ENCODE measurements around the gene EXOC4. TPM values are rescaled to one million over a fixed set of nuclear protein-coding genes. Genes with fewer than 3 reads are reported as not detected.
"Not testable (repeated sequence)": the region's sequence is repeated elsewhere in the genome, so short reads cannot be mapped to it uniquely, and the experiment has no call there.

The EXOC4 gene
- total RNA-seq (ENCODE audit: unreplicated experiment) = 94.0 TPM
- long read RNA-seq, full-length matches to known transcripts = 4 of 13 reads
- long read RNA-seq, partial matches to known transcripts = 8 of 13 reads
- long read RNA-seq, other reads (novel, unspliced or antisense) = 1 of 13 reads

GRCh38 chr7:133252858-133253518, at the start of gene EXOC4:
Gene EXOC4, plus strand, starts transcription at chr7:133253078.
- Mint-ChIP-seq H3K27me3 (ENCODE audit: unreplicated experiment) (peaks cover 5% of the 10 kb centered on the region), H3K27ac (ENCODE audit: unreplicated experiment) (peak within 1 kb of the TSS; percentile 97), H3K9me3 (ENCODE audit: unreplicated experiment) (no peaks in the 10 kb centered on the region), H3K4me1 (ENCODE audit: unreplicated experiment) (peaks cover 22% of the 10 kb centered on the region), H3K4me3 (ENCODE audit: unreplicated experiment) (peak within 1 kb of the TSS; percentile 95), H3K36me3 (ENCODE audit: low read depth, unreplicated experiment) (no peaks in the 10 kb centered on the region)
- peak; percentile 90 for DNase-seq (ENCODE audit: low spot score)
- TF ChIP-seq CTCF (IDR thresholded peaks at IDR 0.05; ENCODE audit: unreplicated experiment) = no peak

- no peaks in the 10 kb centered on the region for H3K36me3 Mint-ChIP-seq (ENCODE audit: low read depth, unreplicated experiment)
- no peaks in the 10 kb centered on the region for H3K4me1 Mint-ChIP-seq (ENCODE audit: unreplicated experiment)
- H3K9me3 Mint-ChIP-seq (ENCODE audit: unreplicated experiment) = no peaks in the 10 kb centered on the region
- no peak for DNase-seq (ENCODE audit: low spot score)
- no peak for TF ChIP-seq CTCF (IDR thresholded peaks at IDR 0.05; ENCODE audit: unreplicated experiment)
- H3K27me3 Mint-ChIP-seq (ENCODE audit: unreplicated experiment) = peaks cover 2% of the 10 kb centered on the region
- H3K27ac Mint-ChIP-seq (ENCODE audit: unreplicated experiment) = no peak overlapping the region
- H3K4me3 Mint-ChIP-seq (ENCODE audit: unreplicated experiment) = no peak overlapping the region
These were observed 49.4 kb upstream of the EXOC4 start for GRCh38 chr7:133203490-133203889.

GRCh38 chr7:133207687-133208086, 45.2 kb upstream of the EXOC4 start:
- Mint-ChIP-seq H3K27me3 (ENCODE audit: unreplicated experiment) (peaks cover 2% of the 10 kb centered on the region), H3K4me1 (ENCODE audit: unreplicated experiment) (no peaks in the 10 kb centered on the region), H3K27ac (ENCODE audit: unreplicated experiment) (no peak overlapping the region), H3K36me3 (ENCODE audit: low read depth, unreplicated experiment) (no peaks in the 10 kb centered on the region), H3K9me3 (ENCODE audit: unreplicated experiment) (no peaks in the 10 kb centered on the region), H3K4me3 (ENCODE audit: unreplicated experiment) (no peak overlapping the region)
- TF ChIP-seq CTCF (IDR thresholded peaks at IDR 0.05; ENCODE audit: unreplicated experiment) = no peak
- no peak for DNase-seq (ENCODE audit: low spot score)

GRCh38 chr7:133210817-133211216, 42.1 kb upstream of the EXOC4 start:
- not testable (repeated sequence) for H3K9me3 Mint-ChIP-seq (ENCODE audit: unreplicated experiment); H3K36me3 Mint-ChIP-seq (ENCODE audit: low read depth, unreplicated experiment); H3K4me1 Mint-ChIP-seq (ENCODE audit: unreplicated experiment); H3K4me3 Mint-ChIP-seq (ENCODE audit: unreplicated experiment); DNase-seq (ENCODE audit: low spot score); H3K27ac Mint-ChIP-seq (ENCODE audit: unreplicated experiment); H3K27me3 Mint-ChIP-seq (ENCODE audit: unreplicated experiment)

- DNase-seq (ENCODE audit: low spot score); H3K27me3 Mint-ChIP-seq (ENCODE audit: unreplicated experiment); H3K36me3 Mint-ChIP-seq (ENCODE audit: low read depth, unreplicated experiment); H3K9me3 Mint-ChIP-seq (ENCODE audit: unreplicated experiment); H3K27ac Mint-ChIP-seq (ENCODE audit: unreplicated experiment); H3K4me1 Mint-ChIP-seq (ENCODE audit: unreplicated experiment); H3K4me3 Mint-ChIP-seq (ENCODE audit: unreplicated experiment): not testable (repeated sequence)
These were observed 39.1 kb upstream of the EXOC4 start for GRCh38 chr7:133213772-133214171.

- DNase-seq (ENCODE audit: low spot score) = no peak
- no peaks in the 10 kb centered on the region for H3K36me3 Mint-ChIP-seq (ENCODE audit: low read depth, unreplicated experiment)
- no peaks in the 10 kb centered on the region for H3K9me3 Mint-ChIP-seq (ENCODE audit: unreplicated experiment)
- TF ChIP-seq CTCF (IDR thresholded peaks at IDR 0.05; ENCODE audit: unreplicated experiment) = no peak
- H3K27ac Mint-ChIP-seq (ENCODE audit: unreplicated experiment) = no peak overlapping the region
- no peak overlapping the region for H3K4me3 Mint-ChIP-seq (ENCODE audit: unreplicated experiment)
- H3K4me1 Mint-ChIP-seq (ENCODE audit: unreplicated experiment) = no peaks in the 10 kb centered on the region
- H3K27me3 Mint-ChIP-seq (ENCODE audit: unreplicated experiment) = no peaks in the 10 kb centered on the region
These were observed 35.1 kb upstream of the EXOC4 start for GRCh38 chr7:133217773-133218172.
